Lung microvascular endothelial cell (primary cell): ENCODE data around the gene CYTL1. TPM values are rescaled to one million over a fixed set of nuclear protein-coding genes. Genes with fewer than 3 reads are reported as not detected.
A peak's percentile ranks its signal among the peaks of the same experiment; 100 is the strongest.
"Not testable (repeated sequence)": the region's sequence is repeated elsewhere in the genome, so short reads cannot be mapped to it uniquely, and the experiment has no call there.

Source experiments
- DNase-seq, 2 donors: peaks; one replicate each; pipeline versions ENCODE4 v3.0.0 to v3.0.0-alpha.2; 2010; ENCODE audit warnings: low read depth in 2 of 2
- total RNA-seq: library from RNA; depleted of rRNA; stranded (reverse); fragments of >200 nt; gene quantifications from 2 replicates; pipeline ENCODE4 v1.2.1, GENCODE V29; 2014

CYTL1 gene
- total RNA-seq, 1 donor from 2014 or later, result 4.6 TPM

DNA sequence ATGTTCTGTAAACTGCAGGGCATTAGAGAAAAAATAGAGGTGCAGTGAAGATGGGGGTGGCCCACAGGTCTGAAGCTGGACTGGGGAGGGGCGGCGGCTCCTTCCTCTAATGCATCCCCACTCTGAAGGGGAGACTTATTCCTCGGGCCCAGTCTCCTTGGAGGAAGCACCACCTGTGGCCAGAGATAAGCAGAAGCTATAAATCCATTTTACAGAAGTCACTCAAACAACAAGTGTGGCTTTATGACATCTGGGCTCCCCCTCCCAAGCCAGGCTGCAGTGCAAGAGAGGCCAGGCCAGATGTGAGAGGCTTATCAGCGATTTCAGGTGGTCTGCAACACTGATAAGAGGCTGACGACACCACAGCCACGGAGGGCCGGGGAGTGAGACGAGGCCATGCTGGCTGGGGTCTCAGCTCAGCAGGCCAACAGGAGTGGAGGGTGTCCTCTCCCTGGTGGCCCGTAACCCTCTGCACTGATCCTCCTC, 15.8 kb downstream of the CYTL1 start:
- DNase-seq, result no peak

DNA sequence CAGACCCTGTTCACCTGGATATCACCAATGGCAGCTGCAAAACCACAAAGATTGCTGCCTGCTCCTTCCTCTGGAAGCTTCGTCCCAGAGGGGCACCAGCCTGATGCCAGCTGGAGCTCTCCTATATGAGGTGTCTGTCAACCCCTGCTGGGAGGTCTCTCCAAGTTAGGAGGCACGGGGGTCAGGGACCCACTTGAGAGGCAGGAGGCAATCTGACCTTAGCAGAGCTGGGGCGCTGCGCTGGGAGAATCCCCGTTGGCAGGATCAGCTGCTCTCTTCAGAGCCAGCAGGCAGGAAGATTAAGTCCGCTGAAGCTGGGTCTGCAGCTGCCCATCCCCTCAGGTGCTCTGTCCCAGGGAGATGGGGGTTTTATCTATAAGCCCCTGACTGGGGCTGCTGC, 17.6 kb downstream of the CYTL1 start:
- not testable (repeated sequence) for DNase-seq

- not testable (repeated sequence) for DNase-seq
Observed at GRCh38 chr4:4996935-4997334, 22.3 kb downstream of the CYTL1 start.

- DNase-seq, result no peak
Observed at GRCh38 chr4:4995908-4996265, 23.4 kb downstream of the CYTL1 start.

DNA sequence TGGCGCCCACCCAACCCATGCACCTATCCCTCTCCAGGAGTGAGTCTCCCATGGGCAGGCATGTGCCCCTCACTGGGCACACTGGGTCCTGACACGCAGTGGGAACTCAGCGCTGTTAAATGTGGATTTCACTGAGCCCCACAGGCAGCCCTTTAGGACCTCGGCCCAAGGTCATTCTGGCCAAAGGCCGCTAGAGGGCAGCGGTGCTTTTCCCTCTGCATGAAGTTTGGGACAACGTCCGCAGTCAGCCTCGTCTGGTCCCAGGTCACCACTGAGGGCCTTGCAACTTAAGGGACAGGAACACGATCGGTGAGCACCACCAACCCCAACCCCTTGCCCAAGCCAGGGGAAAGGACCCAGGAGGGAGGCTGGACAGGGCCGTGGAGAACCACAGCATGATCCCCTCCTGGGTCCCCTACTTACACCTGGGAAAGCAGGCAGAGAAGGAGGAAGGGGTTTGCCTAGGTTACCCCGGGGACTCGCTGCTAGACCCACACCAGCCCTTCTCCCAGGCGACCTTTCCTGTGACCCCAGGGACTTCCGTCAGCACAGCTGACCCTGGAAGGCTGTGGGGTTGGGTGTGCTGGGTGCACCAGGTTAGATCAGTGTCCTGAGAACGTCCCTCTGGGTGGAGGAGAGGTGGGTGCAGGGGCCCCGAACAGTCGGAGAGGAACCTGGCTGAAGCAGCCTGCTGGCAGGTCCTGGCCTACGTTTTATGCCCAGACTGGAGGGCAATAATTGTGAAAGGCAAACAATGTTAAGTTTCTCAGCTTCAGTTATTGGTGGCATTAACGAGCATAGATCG, 24.0 kb downstream of the CYTL1 start:
- DNase-seq, result peak; percentile 70 to 83

DNA sequence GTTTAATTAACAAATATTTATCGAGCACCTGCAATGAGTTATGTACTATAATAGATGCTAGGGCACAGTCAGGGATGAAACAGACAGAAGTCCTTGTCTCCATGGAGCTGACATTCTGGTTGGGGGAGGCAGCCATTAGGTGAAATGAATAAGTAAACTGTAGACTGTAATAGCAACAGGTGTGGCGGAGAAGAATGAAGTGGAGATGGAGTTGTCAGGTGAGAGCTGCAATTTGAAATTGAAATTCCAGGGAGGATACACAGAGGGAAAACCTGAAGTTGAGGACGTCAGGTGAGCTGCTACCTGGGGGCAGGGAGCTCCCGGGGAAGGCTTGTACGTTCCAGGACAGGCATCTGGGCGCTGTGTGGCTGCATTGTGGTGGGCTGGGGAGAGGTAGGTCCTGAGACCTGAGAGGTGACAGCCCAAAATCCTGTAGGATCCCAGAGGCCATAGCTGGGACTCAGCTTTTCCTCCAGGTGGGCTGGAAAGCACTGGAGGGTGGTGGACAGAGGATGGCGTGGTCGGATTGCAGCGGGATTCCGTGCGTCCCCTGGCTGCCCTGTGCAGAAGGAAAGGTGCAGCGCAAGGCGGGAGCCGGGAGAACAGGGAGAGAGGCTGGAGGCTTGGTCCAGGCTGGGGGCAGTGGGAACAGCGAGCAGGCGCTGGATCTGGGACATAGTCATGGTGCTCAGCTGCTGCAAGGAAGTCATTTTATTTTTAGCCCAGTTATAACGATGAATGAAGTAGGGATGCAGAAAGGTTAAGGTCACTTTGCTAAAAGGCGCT, 24.8 kb downstream of the CYTL1 start:
- no peak for DNase-seq

DNA sequence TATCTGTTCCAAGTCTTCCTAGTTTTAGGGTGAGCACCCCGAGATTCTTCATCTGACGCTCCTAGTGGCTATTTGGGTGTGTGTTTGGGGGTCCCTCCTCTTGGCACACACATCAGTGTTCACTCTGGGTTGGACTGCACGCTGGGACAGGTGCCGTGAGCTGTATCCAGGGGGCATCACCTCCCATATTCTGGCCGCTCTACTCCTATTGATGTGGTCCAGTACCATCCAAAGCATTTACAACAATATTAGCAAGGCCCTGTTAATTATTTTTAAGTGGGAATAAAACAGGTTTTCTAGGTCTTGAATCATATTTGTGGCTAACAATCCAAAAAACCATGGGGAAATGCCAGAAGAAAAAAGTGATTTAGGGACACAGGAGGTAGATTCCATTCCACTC, 26.4 kb downstream of the CYTL1 start:
- DNase-seq, result no peak

GRCh38 chr4:4991541-4992099, 27.6 kb downstream of the CYTL1 start:
- DNase-seq, result no peak

- DNase-seq, result peak; percentile 19 to 39
Observed at GRCh38 chr4:4990857-4991540, 28.3 kb downstream of the CYTL1 start.

GRCh38 chr4:4990329-4990728, 28.9 kb downstream of the CYTL1 start:
- DNase-seq, result no peak

DNA sequence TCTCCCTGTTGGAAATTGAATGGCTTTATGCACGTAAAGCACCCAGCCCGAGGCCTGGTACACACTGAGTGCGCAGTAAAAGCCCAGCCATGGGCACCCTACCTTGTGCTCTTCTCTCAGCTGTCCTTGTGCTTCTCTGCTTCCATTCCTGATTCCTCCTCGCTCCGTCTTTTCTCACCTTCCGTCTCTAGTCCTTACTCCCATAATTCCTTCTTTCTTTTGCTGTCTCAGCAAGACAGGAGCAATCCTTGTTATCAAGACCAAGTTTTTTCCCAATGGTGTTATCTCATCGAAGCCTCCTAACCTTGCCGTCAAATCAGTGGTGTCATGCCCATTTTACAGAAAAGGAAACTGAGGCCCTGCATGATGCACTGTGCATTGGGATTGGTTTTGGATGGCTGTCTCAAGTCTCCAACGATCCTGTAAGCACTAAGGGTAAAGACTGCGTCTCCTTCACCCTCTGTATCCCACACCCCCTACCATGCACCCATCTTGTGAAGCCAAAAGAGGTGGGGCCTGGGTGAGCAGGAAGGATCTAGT, 30.1 kb downstream of the CYTL1 start:
- DNase-seq, result no peak

GRCh38 chr4:4987656-4988055, 31.6 kb downstream of the CYTL1 start:
- no peak for DNase-seq

GRCh38 chr4:4986841-4987240, 32.4 kb downstream of the CYTL1 start:
- no peak for DNase-seq

DNA sequence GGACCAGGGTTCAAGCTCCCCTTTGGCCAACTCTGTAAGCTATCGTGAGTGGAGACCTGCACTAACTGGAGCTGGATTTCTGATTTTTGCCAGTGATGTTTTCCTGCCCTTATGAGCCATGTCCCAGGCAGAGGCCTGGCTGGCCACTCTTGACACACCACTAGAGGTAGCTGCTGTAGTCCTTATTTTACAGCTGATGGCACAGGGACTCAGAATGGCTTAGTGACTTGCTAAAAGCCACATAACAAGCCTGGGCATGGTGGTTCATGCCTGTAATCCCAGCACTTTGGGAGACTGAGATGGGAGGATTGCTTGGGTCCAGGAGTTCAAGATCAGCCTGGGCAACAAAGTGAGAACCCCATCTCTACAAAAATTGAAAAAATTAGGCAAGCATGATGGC, 33.4 kb downstream of the CYTL1 start:
- DNase-seq, result peak; percentile 14 to 49

DNA sequence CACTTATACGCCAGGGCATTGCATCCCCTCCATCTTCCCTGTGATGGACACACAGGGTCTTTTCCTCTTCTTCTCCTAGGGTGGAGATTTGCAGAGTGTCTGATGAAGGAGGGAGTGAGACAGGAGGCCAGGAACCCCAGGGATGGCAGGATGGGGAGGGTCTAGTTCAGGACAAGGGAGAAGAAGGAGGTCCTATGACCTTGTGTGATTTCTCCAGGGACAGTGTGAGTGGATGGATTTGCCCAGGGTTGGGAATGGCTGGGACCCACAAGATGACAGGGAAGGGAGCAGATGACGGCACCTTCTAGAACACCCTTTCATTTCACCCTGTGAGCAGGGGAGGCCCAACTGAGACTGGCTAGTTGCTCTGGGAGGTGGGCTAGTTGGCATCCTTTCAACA, 34.2 kb downstream of the CYTL1 start:
- DNase-seq, result no peak

DNA sequence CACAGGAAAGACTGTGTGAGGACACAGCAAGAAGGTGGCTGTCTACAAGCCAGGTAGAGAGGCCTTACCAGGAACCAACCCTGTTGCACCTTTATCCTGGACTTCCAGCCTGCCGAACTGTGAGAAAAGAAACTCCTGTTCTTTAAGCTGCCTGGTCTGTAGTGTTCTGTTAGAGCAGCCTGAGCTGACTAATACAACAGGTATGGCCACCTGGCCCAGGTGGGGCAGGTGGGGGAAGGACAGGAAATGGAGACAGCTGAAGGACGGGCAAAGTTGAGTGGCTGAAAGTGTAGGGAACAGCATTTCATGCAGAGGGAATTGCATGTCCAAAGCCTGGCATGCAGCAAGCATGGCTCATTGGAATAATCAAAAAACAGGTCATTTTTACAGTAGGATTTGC, 35.1 kb downstream of the CYTL1 start:
- DNase-seq, result no peak

DNA sequence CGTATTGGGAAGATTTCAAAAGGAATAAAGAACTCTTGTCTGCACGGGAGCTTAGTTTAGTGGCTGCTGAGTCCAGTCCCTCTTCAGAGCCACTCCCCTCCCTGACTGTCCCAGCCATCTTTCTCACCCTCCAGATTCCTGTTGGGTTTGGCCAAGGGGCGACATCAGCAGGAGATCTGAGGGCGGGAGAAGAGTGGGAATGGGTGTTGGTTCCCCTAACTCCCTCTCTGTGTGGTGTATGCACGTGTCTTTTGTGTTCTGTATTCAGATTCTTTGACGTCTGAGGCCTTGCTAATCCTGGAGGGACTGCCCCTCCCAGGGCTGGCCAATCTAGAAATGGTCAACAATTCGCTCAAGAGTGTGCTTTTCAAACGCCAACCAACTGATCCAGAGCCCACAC, 37.4 kb downstream of the CYTL1 start:
- no peak for DNase-seq

DNA sequence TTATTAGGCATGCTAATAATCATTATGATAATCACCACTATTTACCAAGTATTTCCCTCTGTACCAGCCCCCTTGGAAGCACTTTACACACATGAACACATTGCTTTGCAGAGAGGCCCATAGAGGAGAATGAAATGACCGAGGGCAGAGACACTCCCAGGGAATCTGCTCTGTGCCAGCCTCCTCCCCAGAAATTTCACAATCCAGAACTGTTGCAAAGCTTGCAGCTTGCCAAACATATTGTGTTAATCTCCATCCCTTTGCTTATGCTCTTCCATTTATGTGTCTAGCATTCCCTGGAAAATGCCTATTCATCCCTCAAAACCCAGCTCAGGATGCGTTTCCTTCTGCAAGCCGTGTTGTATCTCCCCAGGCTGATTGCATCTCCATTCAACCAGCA, 37.8 kb downstream of the CYTL1 start:
- no peak for DNase-seq

DNA sequence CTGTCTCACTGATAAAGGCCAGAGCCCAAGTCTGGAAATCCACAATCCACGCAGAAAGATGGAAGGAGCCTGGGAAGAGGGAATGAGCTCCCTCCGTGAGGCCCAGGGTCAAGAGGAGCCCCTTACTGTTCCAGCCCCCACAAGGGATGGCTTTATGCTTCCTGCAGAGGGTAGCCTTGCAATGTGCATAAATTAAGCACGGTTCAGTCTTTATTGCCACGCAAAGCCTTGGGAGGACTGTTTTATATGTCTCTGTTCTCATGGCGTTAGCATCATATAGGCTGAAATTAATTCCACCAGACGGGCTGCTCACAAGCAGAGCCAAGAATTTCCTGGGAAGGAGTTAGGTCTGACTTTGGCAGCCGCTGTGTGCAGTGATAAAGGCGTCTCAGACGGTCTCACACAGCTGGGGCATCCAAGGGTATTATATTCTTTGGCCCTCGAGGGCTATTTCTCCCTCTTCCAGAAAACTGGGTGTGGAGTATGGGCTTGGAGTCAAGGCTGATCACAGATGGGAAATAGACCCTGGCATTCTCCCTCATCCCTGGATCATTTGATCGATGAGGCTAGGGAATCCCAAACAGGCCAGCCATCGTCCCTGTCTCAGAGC, 38.5 kb downstream of the CYTL1 start:
- DNase-seq, result no peak

DNA sequence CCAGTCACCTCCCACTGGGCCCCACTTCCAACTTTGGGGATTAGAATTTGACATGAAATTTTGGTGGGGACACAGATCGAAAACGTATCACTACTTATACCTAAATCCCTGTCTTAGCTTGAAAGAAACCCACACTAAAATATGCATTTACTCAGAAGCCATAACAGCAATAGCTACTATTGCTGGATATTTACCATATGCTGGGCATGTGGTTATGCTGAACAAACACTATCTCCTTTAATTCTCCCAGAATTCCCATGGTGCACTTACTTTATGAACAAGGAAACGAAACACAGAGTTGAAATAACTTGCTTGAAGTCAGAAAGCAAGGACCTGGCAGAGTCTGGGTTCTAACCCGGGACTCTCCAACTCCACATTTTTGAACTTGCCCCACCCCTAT, 39.3 kb downstream of the CYTL1 start:
- no peak for DNase-seq

- no peak for DNase-seq
Observed at GRCh38 chr4:4974727-4975126, 44.5 kb downstream of the CYTL1 start.
